ENCODE results near the gene TNFRSF18. TPM values are rescaled to one million over a fixed set of nuclear protein-coding genes. Genes with fewer than 3 reads are reported as not detected.

TNFRSF18 gene
- 0.51 to 1.2 TPM (median 0.93 TPM) in 3 replicates for total RNA-seq

- no peaks in the 10 kb centered on the region for H3K9me3 Mint-ChIP-seq
- H3K27ac Mint-ChIP-seq, result no peak within 1 kb of the TSS
- H3K27me3 Mint-ChIP-seq (ENCODE audit: low read depth), result peaks cover 28% of the 10 kb centered on the region
- no peak for TF ChIP-seq CTCF (IDR thresholded peaks at IDR 0.05; ENCODE audit: unreplicated experiment)
- peak within 1 kb of the TSS; percentile 26 for H3K4me3 Mint-ChIP-seq
- H3K4me1 Mint-ChIP-seq, result peaks cover 2% of the 10 kb centered on the region
- H3K36me3 Mint-ChIP-seq, result no peaks in the 10 kb centered on the region
- DNase-seq (ENCODE audit: low spot score in 2 of 2, unreplicated experiment in 2 of 2), result peak in 1 of 2 experiments; percentile 19
These were observed at the start of gene TNFRSF18 for GRCh38 chr1:1206376-1206965. Gene TNFRSF18, minus strand, starts transcription at chr1:1206592. Its CDS starts 21 bp downstream, at chr1:1206571.

- Mint-ChIP-seq H3K27ac (no peak overlapping the region), H3K4me1 (peaks cover 2% of the 10 kb centered on the region), H3K9me3 (no peaks in the 10 kb centered on the region), H3K36me3 (peaks cover 30% of the 10 kb centered on the region), H3K27me3 (ENCODE audit: low read depth) (no peaks in the 10 kb centered on the region), H3K4me3 (no peak overlapping the region)
- no peak for TF ChIP-seq CTCF (IDR thresholded peaks at IDR 0.05; ENCODE audit: unreplicated experiment)
- DNase-seq (ENCODE audit: low spot score in 2 of 2, unreplicated experiment in 2 of 2), result no peak
These were observed 49.2 kb upstream of the TNFRSF18 start for GRCh38 chr1:1255611-1256010.

GRCh38 chr1:1255078-1255477, 48.7 kb upstream of the TNFRSF18 start:
- Mint-ChIP-seq H3K4me1 (peaks cover 2% of the 10 kb centered on the region), H3K9me3 (no peaks in the 10 kb centered on the region), H3K4me3 (no peak overlapping the region), H3K27me3 (ENCODE audit: low read depth) (no peaks in the 10 kb centered on the region), H3K36me3 (peaks cover 30% of the 10 kb centered on the region), H3K27ac (no peak overlapping the region)
- TF ChIP-seq CTCF (IDR thresholded peaks at IDR 0.05; ENCODE audit: unreplicated experiment), result no peak
- no peak for DNase-seq (ENCODE audit: low spot score in 2 of 2, unreplicated experiment in 2 of 2)

GRCh38 chr1:1254667-1254998, 48.2 kb upstream of the TNFRSF18 start:
- no peak for TF ChIP-seq CTCF (IDR thresholded peaks at IDR 0.05; ENCODE audit: unreplicated experiment)
- Mint-ChIP-seq H3K4me1 (peaks cover 2% of the 10 kb centered on the region), H3K27me3 (ENCODE audit: low read depth) (no peaks in the 10 kb centered on the region), H3K4me3 (no peak overlapping the region), H3K9me3 (no peaks in the 10 kb centered on the region), H3K36me3 (peaks cover 25% of the 10 kb centered on the region), H3K27ac (no peak overlapping the region)
- no peak for DNase-seq (ENCODE audit: low spot score in 2 of 2, unreplicated experiment in 2 of 2)

- Mint-ChIP-seq H3K9me3 (no peaks in the 10 kb centered on the region), H3K4me1 (peaks cover 2% of the 10 kb centered on the region), H3K27ac (no peak overlapping the region), H3K4me3 (no peak overlapping the region), H3K27me3 (ENCODE audit: low read depth) (no peaks in the 10 kb centered on the region), H3K36me3 (peaks cover 25% of the 10 kb centered on the region)
- no peak for TF ChIP-seq CTCF (IDR thresholded peaks at IDR 0.05; ENCODE audit: unreplicated experiment)
- no peak for DNase-seq (ENCODE audit: low spot score in 2 of 2, unreplicated experiment in 2 of 2)
These were observed 47.7 kb upstream of the TNFRSF18 start for GRCh38 chr1:1253972-1254666.

All from mesothelial cell of epicardium (in vitro differentiated cells).